ENCODE data around the gene PRKCE. TPM values are rescaled to one million over a fixed set of nuclear protein-coding genes. Genes with fewer than 3 reads are reported as not detected.

The PRKCE gene
- total and polyA plus RNA-seq, 2 experiments from 2014 or later, result 0.94 to 1.2 TPM

DNA sequence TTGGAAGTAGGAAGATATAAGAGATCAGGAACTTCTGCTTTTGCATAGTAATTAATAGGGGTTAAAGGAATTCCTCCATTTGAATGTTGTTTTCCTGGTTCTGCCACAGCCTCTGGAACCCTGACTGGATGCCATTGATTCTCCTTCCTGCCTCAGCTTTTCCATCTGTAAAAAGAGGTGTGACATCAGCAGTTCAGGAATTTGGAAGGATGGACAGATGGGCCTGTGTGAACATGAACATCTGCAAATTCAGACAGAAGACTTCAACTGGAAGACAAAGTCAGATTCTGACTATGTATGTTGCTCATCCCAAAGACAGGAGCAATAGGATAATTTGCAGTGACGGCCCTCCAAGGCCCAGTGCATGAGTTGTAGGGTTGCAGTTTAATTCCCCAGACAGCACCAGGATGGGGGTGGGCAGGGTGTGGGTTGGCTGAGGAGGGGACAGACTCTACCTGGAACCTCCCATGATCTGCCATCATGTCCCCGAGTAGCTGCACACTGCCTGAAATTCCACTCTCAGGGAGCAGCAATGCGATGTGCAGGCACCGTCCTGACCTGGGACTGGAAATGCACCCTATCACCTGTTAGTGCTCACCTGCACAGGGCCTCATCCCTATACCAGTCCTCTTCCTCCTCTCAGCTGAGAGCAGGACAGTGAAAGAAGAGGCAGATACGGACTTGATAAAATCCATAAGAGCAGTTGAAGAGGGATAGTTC is 546.8 kb downstream of the PRKCE start:
- Mint-ChIP-seq H3K27ac (no peak overlapping the region), H3K36me3 (ENCODE audit: low read depth) (no peaks in the 10 kb centered on the region), H3K9me3 (no peaks in the 10 kb centered on the region; the same call in 1 of the 3 replicates), H3K4me3 (no peak overlapping the region), H3K27me3 (ENCODE audit: insufficient read depth, low read depth, poor library complexity) (peaks cover 5% of the 10 kb centered on the region), H3K4me1 (no peaks in the 10 kb centered on the region)
- H3K4me1 ChIP-seq (ENCODE audit: insufficient read depth), result no peaks in the 10 kb centered on the region
- no peaks in the 10 kb centered on the region for H4K20me1 ChIP-seq (replicated peaks; ENCODE audit: insufficient read depth)
- no peaks in the 10 kb centered on the region for H3K27me3 ChIP-seq (ENCODE audit: insufficient read depth)
- TF ChIP-seq ZNF331 (CRISPR knock-in tag; IDR thresholded peaks at IDR 0.05; ENCODE audit: low read depth) (no peak), EZH2 (IDR thresholded peaks at IDR 0.05; ENCODE audit: low read depth, unreplicated experiment) (no peak), CREB1 (CRISPR knock-in tag; IDR thresholded peaks at IDR 0.05; ENCODE audit: low read depth) (no peak), JUNB (IDR thresholded peaks at IDR 0.05; ENCODE audit: unreplicated experiment) (no peak), STAT1 (IDR thresholded peaks at IDR 0.05; ENCODE audit: unreplicated experiment) (no peak), POLR2AphosphoS5 (IDR thresholded peaks at IDR 0.05; ENCODE audit: low read depth) (no peak), ZNF114 (CRISPR knock-in tag; IDR thresholded peaks at IDR 0.05) (no peak), EZH2phosphoT487 (IDR thresholded peaks at IDR 0.05; ENCODE audit: unreplicated experiment) (no peak)
- TF ChIP-seq, protein P1, sequence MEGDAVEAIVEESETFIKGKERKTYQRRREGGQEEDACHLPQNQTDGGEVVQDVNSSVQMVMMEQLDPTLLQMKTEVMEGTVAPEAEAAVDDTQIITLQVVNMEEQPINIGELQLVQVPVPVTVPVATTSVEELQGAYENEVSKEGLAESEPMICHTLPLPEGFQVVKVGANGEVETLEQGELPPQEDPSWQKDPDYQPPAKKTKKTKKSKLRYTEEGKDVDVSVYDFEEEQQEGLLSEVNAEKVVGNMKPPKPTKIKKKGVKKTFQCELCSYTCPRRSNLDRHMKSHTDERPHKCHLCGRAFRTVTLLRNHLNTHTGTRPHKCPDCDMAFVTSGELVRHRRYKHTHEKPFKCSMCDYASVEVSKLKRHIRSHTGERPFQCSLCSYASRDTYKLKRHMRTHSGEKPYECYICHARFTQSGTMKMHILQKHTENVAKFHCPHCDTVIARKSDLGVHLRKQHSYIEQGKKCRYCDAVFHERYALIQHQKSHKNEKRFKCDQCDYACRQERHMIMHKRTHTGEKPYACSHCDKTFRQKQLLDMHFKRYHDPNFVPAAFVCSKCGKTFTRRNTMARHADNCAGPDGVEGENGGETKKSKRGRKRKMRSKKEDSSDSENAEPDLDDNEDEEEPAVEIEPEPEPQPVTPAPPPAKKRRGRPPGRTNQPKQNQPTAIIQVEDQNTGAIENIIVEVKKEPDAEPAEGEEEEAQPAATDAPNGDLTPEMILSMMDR (conservative IDR thresholded peaks at IDR 0.05; ENCODE audit: low read depth in 2 of 2), result no peak
- TF ChIP-seq, protein P2, sequence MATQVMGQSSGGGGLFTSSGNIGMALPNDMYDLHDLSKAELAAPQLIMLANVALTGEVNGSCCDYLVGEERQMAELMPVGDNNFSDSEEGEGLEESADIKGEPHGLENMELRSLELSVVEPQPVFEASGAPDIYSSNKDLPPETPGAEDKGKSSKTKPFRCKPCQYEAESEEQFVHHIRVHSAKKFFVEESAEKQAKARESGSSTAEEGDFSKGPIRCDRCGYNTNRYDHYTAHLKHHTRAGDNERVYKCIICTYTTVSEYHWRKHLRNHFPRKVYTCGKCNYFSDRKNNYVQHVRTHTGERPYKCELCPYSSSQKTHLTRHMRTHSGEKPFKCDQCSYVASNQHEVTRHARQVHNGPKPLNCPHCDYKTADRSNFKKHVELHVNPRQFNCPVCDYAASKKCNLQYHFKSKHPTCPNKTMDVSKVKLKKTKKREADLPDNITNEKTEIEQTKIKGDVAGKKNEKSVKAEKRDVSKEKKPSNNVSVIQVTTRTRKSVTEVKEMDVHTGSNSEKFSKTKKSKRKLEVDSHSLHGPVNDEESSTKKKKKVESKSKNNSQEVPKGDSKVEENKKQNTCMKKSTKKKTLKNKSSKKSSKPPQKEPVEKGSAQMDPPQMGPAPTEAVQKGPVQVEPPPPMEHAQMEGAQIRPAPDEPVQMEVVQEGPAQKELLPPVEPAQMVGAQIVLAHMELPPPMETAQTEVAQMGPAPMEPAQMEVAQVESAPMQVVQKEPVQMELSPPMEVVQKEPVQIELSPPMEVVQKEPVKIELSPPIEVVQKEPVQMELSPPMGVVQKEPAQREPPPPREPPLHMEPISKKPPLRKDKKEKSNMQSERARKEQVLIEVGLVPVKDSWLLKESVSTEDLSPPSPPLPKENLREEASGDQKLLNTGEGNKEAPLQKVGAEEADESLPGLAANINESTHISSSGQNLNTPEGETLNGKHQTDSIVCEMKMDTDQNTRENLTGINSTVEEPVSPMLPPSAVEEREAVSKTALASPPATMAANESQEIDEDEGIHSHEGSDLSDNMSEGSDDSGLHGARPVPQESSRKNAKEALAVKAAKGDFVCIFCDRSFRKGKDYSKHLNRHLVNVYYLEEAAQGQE (IDR thresholded peaks at IDR 0.05; ENCODE audit: unreplicated experiment), result no peak
- TF ChIP-seq, protein P3, sequence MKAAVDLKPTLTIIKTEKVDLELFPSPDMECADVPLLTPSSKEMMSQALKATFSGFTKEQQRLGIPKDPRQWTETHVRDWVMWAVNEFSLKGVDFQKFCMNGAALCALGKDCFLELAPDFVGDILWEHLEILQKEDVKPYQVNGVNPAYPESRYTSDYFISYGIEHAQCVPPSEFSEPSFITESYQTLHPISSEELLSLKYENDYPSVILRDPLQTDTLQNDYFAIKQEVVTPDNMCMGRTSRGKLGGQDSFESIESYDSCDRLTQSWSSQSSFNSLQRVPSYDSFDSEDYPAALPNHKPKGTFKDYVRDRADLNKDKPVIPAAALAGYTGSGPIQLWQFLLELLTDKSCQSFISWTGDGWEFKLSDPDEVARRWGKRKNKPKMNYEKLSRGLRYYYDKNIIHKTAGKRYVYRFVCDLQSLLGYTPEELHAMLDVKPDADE (IDR thresholded peaks at IDR 0.05), result no peak
- H2AFZ ChIP-seq, result no peak overlapping the region
- H3K27ac ChIP-seq (ENCODE audit: low read depth), result no peak overlapping the region
- H3K79me2 ChIP-seq (replicated peaks; ENCODE audit: insufficient read depth), result no peaks in the 10 kb centered on the region
- no peaks in the 10 kb centered on the region; the same call in 1 of the 2 replicates for H3K9me2 ChIP-seq (ENCODE audit: insufficient read depth)
- H3K4me3 ChIP-seq, result no peak overlapping the region
- H3F3A ChIP-seq (replicated peaks; ENCODE audit: low read depth), result no peaks in the 10 kb centered on the region
- H3K36me3 ChIP-seq (ENCODE audit: insufficient read depth), result no peaks in the 10 kb centered on the region
- H3K4me2 ChIP-seq, result no peak overlapping the region
- DNase-seq (ENCODE audit: low spot score) (no peak), ATAC-seq (no peak)
